NCI-H1092 treated with DMSO at 0.1 percent for 48 hours (cell line): ENCODE measurements around the gene LAG3.
"Not testable (repeated sequence)": the region's sequence is repeated elsewhere in the genome, so short reads cannot be mapped to it uniquely, and the experiment has no call there.

Experiments
- DNase-seq: peaks from one replicate; lab custom pipeline; 2025; lab: John Stamatoyannopoulos, UW

LAG3 gene

GRCh38 chr12:6772331-6772695, at the start of gene LAG3:
LAG3 (plus strand) TSS chr12:6772520; CDS start chr12:6772853, 333 bp downstream.
- no peak for DNase-seq

GRCh38 chr12:6722863-6723262, 49.5 kb upstream of the LAG3 start:
- no peak for DNase-seq

- peak; percentile 99 for DNase-seq
Measured at GRCh38 chr12:6723607-6724408, 48.5 kb upstream of the LAG3 start, which contains the start of gene COPS7A. COPS7A (plus strand) TSS chr12:6724046; CDS start chr12:6724657, 611 bp downstream.

- no peak for DNase-seq
Measured at GRCh38 chr12:6724409-6724797, 47.9 kb upstream of the LAG3 start.

- no peak for DNase-seq
Measured at GRCh38 chr12:6725350-6725749, 47.0 kb upstream of the LAG3 start.

GRCh38 chr12:6729186-6729585, 43.1 kb upstream of the LAG3 start:
- DNase-seq: no peak

GRCh38 chr12:6730169-6730568, 42.2 kb upstream of the LAG3 start:
- no peak for DNase-seq

- DNase-seq: no peak
Measured at GRCh38 chr12:6734506-6735387, 37.6 kb upstream of the LAG3 start.

- DNase-seq: peak; percentile 25
Measured at GRCh38 chr12:6735448-6736191, 36.7 kb upstream of the LAG3 start.

GRCh38 chr12:6736754-6737153, 35.6 kb upstream of the LAG3 start:
- DNase-seq: no peak

GRCh38 chr12:6742080-6742479, 30.2 kb upstream of the LAG3 start:
- not testable (repeated sequence) for DNase-seq

- DNase-seq: no peak
Measured at GRCh38 chr12:6742834-6743233, 29.5 kb upstream of the LAG3 start.

GRCh38 chr12:6743300-6743699, 29.0 kb upstream of the LAG3 start:
- DNase-seq: not testable (repeated sequence)

- no peak for DNase-seq
Measured at GRCh38 chr12:6745741-6746525, 26.4 kb upstream of the LAG3 start.

- no peak for DNase-seq
Measured at GRCh38 chr12:6747216-6747615, 25.1 kb upstream of the LAG3 start.

- no peak for DNase-seq
Measured at GRCh38 chr12:6748761-6749160, 23.6 kb upstream of the LAG3 start.

GRCh38 chr12:6750506-6750905, 21.8 kb upstream of the LAG3 start:
- no peak for DNase-seq

GRCh38 chr12:6751767-6752166, 20.6 kb upstream of the LAG3 start:
- DNase-seq: no peak

GRCh38 chr12:6752167-6752920, 20.0 kb upstream of the LAG3 start:
- DNase-seq: peak; percentile 51

GRCh38 chr12:6752921-6753771, 19.2 kb upstream of the LAG3 start, which contains the start of gene MLF2:
MLF2 (minus strand) TSS chr12:6753141; CDS start chr12:6752334, 807 bp downstream.
- DNase-seq: peak; percentile 90
